Fibroblast of peridontal ligament (primary cell): Measurements from ENCODE around the gene ATRNL1.

Source experiments
- DNase-seq: peaks from one replicate; pipeline ENCODE4 v3.0.0-alpha.2; 2010; ENCODE audit errors: extremely low read depth

ATRNL1 gene

GRCh38 chr10:115831016-115831415 lies 737.9 kb downstream of the ATRNL1 start:
- DNase-seq, result no peak

- no peak for DNase-seq
These were observed 740.0 kb downstream of the ATRNL1 start for GRCh38 chr10:115833119-115833518.

- no peak for DNase-seq
These were observed 751.4 kb downstream of the ATRNL1 start for GRCh38 chr10:115844591-115844990.

GRCh38 chr10:115845921-115846320 lies 752.8 kb downstream of the ATRNL1 start:
- no peak for DNase-seq

- no peak for DNase-seq
These were observed 753.4 kb downstream of the ATRNL1 start for GRCh38 chr10:115846528-115846927.

GRCh38 chr10:115849197-115849596 lies 756.0 kb downstream of the ATRNL1 start:
- DNase-seq, result no peak

GRCh38 chr10:115850666-115851065 lies 757.5 kb downstream of the ATRNL1 start:
- DNase-seq, result no peak

- no peak for DNase-seq
These were observed 758.5 kb downstream of the ATRNL1 start for GRCh38 chr10:115851695-115852094.

- DNase-seq, result no peak
These were observed 761.7 kb downstream of the ATRNL1 start for GRCh38 chr10:115854740-115855435.

GRCh38 chr10:115856580-115856979 lies 763.4 kb downstream of the ATRNL1 start:
- no peak for DNase-seq

- no peak for DNase-seq
These were observed 764.7 kb downstream of the ATRNL1 start for GRCh38 chr10:115857856-115858255.

- DNase-seq, result no peak
These were observed 767.3 kb downstream of the ATRNL1 start for GRCh38 chr10:115860182-115861107.

GRCh38 chr10:115861455-115861854 lies 768.3 kb downstream of the ATRNL1 start:
- no peak for DNase-seq

GRCh38 chr10:115861864-115862263 lies 768.7 kb downstream of the ATRNL1 start:
- no peak for DNase-seq

GRCh38 chr10:115866174-115866573 lies 773.0 kb downstream of the ATRNL1 start:
- no peak for DNase-seq

GRCh38 chr10:115866691-115867090 lies 773.5 kb downstream of the ATRNL1 start:
- no peak for DNase-seq

- no peak for DNase-seq
These were observed 774.1 kb downstream of the ATRNL1 start for GRCh38 chr10:115867305-115867704.

GRCh38 chr10:115871855-115872254 lies 778.7 kb downstream of the ATRNL1 start:
- no peak for DNase-seq

GRCh38 chr10:115875172-115875571 lies 782.0 kb downstream of the ATRNL1 start:
- DNase-seq, result no peak

GRCh38 chr10:115879372-115880089 lies 786.4 kb downstream of the ATRNL1 start:
- DNase-seq, result no peak

GRCh38 chr10:115882021-115882420 lies 788.9 kb downstream of the ATRNL1 start:
- DNase-seq, result no peak

GRCh38 chr10:115883372-115883771 lies 790.2 kb downstream of the ATRNL1 start:
- no peak for DNase-seq
